Heart left ventricle (tissue), 16 donors: ENCODE measurements around the gene ISOC2. TPM values are rescaled to one million over a fixed set of nuclear protein-coding genes. Genes with fewer than 3 reads are reported as not detected.

Experiments used
- ATAC-seq, 4 donors: fragments of 200-7000 bp; cut with Tn5 transposase; one replicate each; pipeline ENCODE4 v1.9.1; 2020 to 2022; ENCODE audit warnings: moderate library complexity in 4 of 4, mild to moderate bottlenecking in 3 of 4, moderate number of reproducible peaks in 1 of 4
- DNase-seq, 5 donors: peaks; one replicate each; pipeline ENCODE4 v3.0.0-alpha.2; 2020
- H3K27ac ChIP-seq, 12 donors: fragments of 200-600 bp; sonication (generic) in 4 of 12; one replicate each; pipeline versions ENCODE4 v1.5.0 to v1.8.0; 2016 to 2022; ENCODE audit warnings: mild to moderate bottlenecking in 2 of 12
- H3K27me3 ChIP-seq, 9 donors: fragments of 200-600 bp; sonication (generic) in 2 of 9; one replicate each; pipeline versions ENCODE4 v1.5.1 to v1.8.0; 2016 to 2022; ENCODE audit warnings: mild to moderate bottlenecking in 3 of 9
- H3K36me3 ChIP-seq, 9 donors: fragments of 200-600 bp; sonication (generic) in 2 of 9; one replicate each; pipeline versions ENCODE4 v1.5.0 to v1.8.0; 2018 to 2022; ENCODE audit warnings: mild to moderate bottlenecking in 2 of 9
- H3K4me1 ChIP-seq, 12 donors: fragments of 200-600 bp; sonication (generic) in 4 of 12; one replicate each; pipeline versions ENCODE4 v1.5.0 to v1.8.0; 2016 to 2022; ENCODE audit warnings: mild to moderate bottlenecking in 3 of 12
- H3K4me3 ChIP-seq, 12 donors: fragments of 200-600 bp; sonication (generic) in 4 of 12; one replicate each; pipeline versions ENCODE4 v1.5.0 to v1.8.0; 2017 to 2022; ENCODE audit warnings: mild to moderate bottlenecking in 9 of 12, moderate library complexity in 4 of 12
- H3K9me3 ChIP-seq, 12 donors: fragments of 200-600 bp; sonication (generic) in 4 of 12; one replicate each; pipeline versions ENCODE4 v1.5.0 to v1.8.0; 2016 to 2022; ENCODE audit warnings: mild to moderate bottlenecking in 1 of 12
- CTCF ChIP-seq, 12 donors: fragments of 200-600 bp; sonication (generic) in 4 of 12; IDR thresholded peaks; one replicate each; pipeline versions ENCODE4 v1.5.0 to v1.8.0; 2018 to 2022; ENCODE audit warnings: antibody characterized with exemption in 12 of 12, mild to moderate bottlenecking in 5 of 12
- POLR2A ChIP-seq, 2 donors: fragments of 450-650 bp; IDR thresholded peaks; one replicate each; pipeline ENCODE4 v1.6.1; 2017; ENCODE audit warnings: antibody characterized with exemption in 2 of 2, mild to moderate bottlenecking in 2 of 2, moderate library complexity in 2 of 2
- WGBS, 4 donors: extraction: QIAGEN DNeasy Blood & Tissue Kit in 2 of 4; methylation state at CpG; one replicate each; pipeline versions ENCODE4 v1.1.5 to v1.1.7; 2013 to 2018; 5-methylcytosine and 5-hydroxymethylcytosine counted together
- intact Hi-C, 10 donors: fragments of 100-400 bp; cut with DNase I; formaldehyde crosslinking; loops; one replicate each; pipeline versions ENCODE4 v1.11.1 to v1.14.2; 2022
- polyA plus RNA-seq, 2 donors: library from polyadenylated mRNA; stranded (reverse); fragments of 200-250 nt; gene quantifications; one replicate each; pipeline ENCODE4 v1.2.3, GENCODE V29; 2013
- total RNA-seq, 9 donors: library from RNA; depleted of rRNA in 2 of 9; stranded (reverse); fragments of >200 nt in 2 of 9; fragmentation: NEBNext Ultra II Directional in 3 of 9; extraction: Animal tissue kit (Norgen Biotek cat#: 25700) in 3 of 9; gene quantifications; one replicate each; pipeline versions ENCODE4 v1.1.0 to v1.2.4, GENCODE V29; 2016 to 2023
- donor health status: ischemic (EF 13 %, LVEDD 7.1; RV severe dilation, severe dysfunction).
- donor health status: healthy with polysubstance abuse.
- donor health status: DM: no; HTN: yes; CAD: no.
- donor health status: DM: no; HTN: no; CAD: no.
- donor health status: ischemic (EF 25% LVEDD 6.9; RV normal size, moderate dysfunction).
- donor health status: ischemic (EF 25% LVEDD 5.7; RV mildly dilated, moderate dysfunction).
- donor health status: healthy.
- donor health status: DM: yes; HTN: yes; CAD: no.
- donor health status: ischemic (EF 35%, LVEDD 5.7; RV mildly dilated, moderate dysfunction).
- donor health status: nonischemic (EF 11% LVEDD 7.7; RV severe dilation, severe dysfunction).
- donor health status: DM: yes; HTN: yes; CAD: no.
- donor health status: PGD.
- donor health status: ischemic (EF 29% LVEDD 5.4; RV normal size, mild dysfunction).
- donor health status: nonischemic (EF 23%, LVEDD 6.1; RV moderate dilation, normal function).

The ISOC2 gene
- total and polyA plus RNA-seq, 11 donors = 36.9 to 102 (median 51.1) TPM

DNA sequence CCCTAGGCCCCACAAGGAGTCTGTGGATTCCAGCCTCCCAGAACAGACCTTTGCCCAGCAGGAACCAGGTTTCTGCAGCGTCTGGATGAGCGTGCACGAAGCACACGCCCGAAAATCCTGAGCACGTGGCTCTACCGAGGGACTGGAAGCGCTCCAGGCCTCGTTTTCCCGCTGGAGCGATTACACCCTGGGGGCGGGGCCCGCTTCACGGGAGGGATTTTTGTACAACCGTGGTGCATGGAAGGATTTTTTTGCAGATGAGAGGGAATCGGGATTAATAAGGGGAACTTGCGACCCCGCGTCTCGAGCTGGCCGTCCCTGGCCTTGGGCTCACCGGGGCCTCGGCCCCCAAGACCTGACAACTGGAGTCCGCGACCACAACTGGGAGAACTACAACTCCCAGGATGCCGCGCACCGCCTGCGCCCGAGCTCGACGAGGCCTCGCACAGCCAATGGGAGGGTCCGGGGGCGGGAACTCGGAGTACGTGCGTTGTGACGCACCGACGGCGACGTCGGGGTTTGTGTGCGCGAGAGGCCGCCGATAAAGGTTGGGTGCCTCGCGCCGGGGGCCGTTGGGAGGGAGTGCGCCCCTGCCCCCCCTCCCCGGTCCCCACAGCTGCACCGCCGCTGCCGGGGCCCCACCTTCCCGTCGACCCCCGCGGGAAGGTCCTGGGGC lies 14.8 kb upstream of the ISOC2 start, which contains the start of gene ZNF628:
Gene ZNF628 (plus strand): TSS at position 518 of the 676 bp plus-strand sequence. CDS start 3,294 bp downstream, outside the sequence.
- H3K9me3 ChIP-seq = no peaks in the 10 kb centered on the region
- peak within 1 kb of the TSS; percentile 79 to 99 (median 94) for H3K27ac ChIP-seq
- peaks cover 0 to 2% (median under 1%) of the 10 kb centered on the region in 9 donors for H3K36me3 ChIP-seq
- ATAC-seq (peak; percentile 95 to 98 (median 98)), DNase-seq (peak; percentile 99 to 100 (median 99))
- TF ChIP-seq POLR2A (IDR thresholded peaks at IDR 0.05) = peak; percentile 40 to 63
- TF ChIP-seq CTCF (IDR thresholded peaks at IDR 0.05) = no peak
- peaks cover 0 to 31% (median 19%) of the 10 kb centered on the region in 12 donors for H3K4me1 ChIP-seq
- H3K4me3 ChIP-seq = peak within 1 kb of the TSS; percentile 34 to 81 (median 68)
- intact Hi-C loops = loop anchor here in 2 of 10 donors (2.0 to 5.0 kb wide), 2 partner anchors 27 to 156 kb away; no protein-coding TSS in a partner anchor
- WGBS, 4 donors = 1% methylated on average over 32 to 61 of the region's 61 CpGs
- H3K27me3 ChIP-seq = no peaks in the 10 kb centered on the region

GRCh38 chr19:55474269-55475265 lies 13.1 kb upstream of the ISOC2 start:
- TF ChIP-seq POLR2A (IDR thresholded peaks at IDR 0.05) (no peak), CTCF (IDR thresholded peaks at IDR 0.05) (no peak)
- DNase-seq = no peak
- H3K9me3 ChIP-seq = no peaks in the 10 kb centered on the region
- H3K4me1 ChIP-seq = peaks cover 0 to 28% (median 19%) of the 10 kb centered on the region in 12 donors
- H3K27me3 ChIP-seq = no peaks in the 10 kb centered on the region
- peak overlapping the region in 1 of 12 donors; percentile 34 for H3K27ac ChIP-seq
- ATAC-seq = no peak
- intact Hi-C loops = loop anchor here in 2 of 10 donors (5.0 kb wide), 1 partner anchor 158 kb away; no protein-coding TSS in a partner anchor
- H3K36me3 ChIP-seq = no peaks in the 10 kb centered on the region
- 91 to 94% (median 92%) methylated on average over 19 of the region's 19 CpGs for WGBS, 4 donors
- H3K4me3 ChIP-seq = no peak overlapping the region

- TF ChIP-seq POLR2A (IDR thresholded peaks at IDR 0.05) (no peak), CTCF (IDR thresholded peaks at IDR 0.05) (no peak)
- intact Hi-C loops = loop anchor here in 1 of 10 donors (5.0 kb wide), 1 partner anchor 159 kb away; no protein-coding TSS in a partner anchor
- WGBS, 4 donors = 59 to 67% (median 66%) methylated on average over 14 to 16 of the region's 16 CpGs
- Histone ChIP-seq H3K36me3 (no peaks in the 10 kb centered on the region), H3K4me1 (peaks cover 0 to 24% (median 15%) of the 10 kb centered on the region in 12 donors), H3K27me3 (no peaks in the 10 kb centered on the region), H3K4me3 (no peak overlapping the region), H3K27ac (peak overlapping the region in 3 of 12 donors; percentile 19 to 34 (median 29)), H3K9me3 (no peaks in the 10 kb centered on the region)
- ATAC-seq (no peak), DNase-seq (no peak)
Measured at GRCh38 chr19:55473225-55474012, 12.0 kb upstream of the ISOC2 start.
